NOMO-1 (cell line): ENCODE results near the gene ELSPBP1.
"Not testable (repeated sequence)": the region's sequence is repeated elsewhere in the genome, so short reads cannot be mapped to it uniquely, and the experiment has no call there.

Experiments
- DNase-seq, 2 experiments: peaks; one replicate each; lab custom pipeline; 2025; ENCODE audit not compliant: unreplicated experiment in 2 of 2; lab: John Stamatoyannopoulos, UW

The ELSPBP1 gene

DNA sequence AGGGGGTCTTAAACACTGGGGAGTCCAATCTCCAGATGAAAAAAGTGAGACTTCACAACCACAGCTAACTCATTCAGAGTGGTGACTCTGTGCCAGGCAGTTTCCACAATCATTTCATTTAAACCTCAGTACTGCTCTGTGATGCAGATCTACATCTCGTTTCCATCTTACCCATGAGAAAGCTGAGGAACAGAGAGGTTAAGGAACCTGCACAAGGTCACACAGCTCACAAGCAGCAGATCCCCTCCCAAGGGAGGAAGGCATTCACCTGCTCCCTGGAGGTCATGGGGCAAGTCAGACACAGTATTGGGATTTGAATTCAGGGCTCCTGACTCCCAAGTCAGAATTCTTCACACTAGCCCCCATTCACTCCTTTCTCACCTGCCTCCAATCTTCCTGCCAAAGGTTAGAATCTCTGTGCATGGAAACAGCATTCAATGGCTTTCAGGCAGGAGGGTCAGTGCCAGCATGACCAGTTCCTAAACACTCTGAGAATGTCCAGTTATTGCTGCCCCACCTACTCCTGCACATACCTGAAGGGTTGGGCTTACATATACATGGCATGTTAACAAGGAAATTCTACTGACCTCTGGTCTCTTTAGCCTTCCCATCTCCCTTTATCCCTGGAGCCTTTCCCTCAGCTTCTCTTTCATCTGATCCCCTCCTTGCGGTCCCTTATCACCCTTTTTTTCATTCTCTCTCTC lies 47.6 kb downstream of the ELSPBP1 start:
- DNase-seq, result no peak

DNA sequence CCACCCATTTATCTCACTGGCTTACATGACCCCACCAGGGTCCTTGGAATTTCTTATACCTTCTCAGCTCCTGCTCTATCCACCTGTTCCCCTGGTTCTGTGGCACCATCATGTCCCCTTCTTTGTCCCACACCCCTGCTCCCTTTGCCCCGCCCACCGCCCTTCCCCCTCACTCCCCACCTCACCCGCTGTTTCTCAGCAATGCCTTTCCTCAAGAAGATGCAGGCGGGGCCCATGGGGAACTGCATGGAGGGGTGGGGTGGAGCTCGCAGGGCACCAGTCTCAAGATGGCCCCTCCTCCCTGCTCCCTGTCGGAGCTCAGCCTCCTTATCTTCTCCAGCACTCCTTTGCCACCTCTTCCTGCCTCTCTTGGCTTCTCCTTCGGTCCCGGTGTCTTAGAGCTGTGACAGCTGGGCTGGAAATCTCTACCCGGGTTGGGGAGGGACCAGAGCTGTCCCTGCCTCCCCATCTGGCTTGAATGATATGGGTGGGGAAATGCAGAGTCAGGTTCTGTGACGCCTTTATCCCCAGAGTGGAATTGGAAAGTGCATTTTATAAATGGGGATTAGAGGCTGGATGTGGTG lies 49.3 kb downstream of the ELSPBP1 start, which contains the start of gene CABP5:
Gene CABP5, minus strand, starts transcription at position 405 of the 584 bp plus-strand sequence. Its CDS starts 157 bp downstream, at position 248.
- DNase-seq, result no peak

DNA sequence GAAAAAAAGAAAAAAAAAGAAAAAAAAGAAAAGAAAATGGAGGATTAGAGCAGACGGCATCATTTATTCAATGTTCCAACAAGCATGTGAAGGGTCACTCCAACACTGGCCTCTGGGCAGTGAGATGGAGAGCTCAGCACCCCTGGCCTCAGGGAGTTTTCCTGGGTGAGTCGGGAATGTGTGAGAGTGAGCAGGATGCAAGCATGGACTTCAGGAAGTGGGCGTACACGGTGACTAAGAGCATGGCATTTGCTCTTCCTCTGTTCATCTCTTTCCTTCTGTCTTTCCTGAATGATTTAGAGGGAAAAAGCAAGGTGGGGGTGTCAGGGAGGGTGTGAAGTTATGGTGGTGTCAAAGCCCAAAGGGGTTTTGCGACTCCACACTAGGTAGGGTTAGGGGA lies 50.1 kb downstream of the ELSPBP1 start:
- DNase-seq, result no peak

DNA sequence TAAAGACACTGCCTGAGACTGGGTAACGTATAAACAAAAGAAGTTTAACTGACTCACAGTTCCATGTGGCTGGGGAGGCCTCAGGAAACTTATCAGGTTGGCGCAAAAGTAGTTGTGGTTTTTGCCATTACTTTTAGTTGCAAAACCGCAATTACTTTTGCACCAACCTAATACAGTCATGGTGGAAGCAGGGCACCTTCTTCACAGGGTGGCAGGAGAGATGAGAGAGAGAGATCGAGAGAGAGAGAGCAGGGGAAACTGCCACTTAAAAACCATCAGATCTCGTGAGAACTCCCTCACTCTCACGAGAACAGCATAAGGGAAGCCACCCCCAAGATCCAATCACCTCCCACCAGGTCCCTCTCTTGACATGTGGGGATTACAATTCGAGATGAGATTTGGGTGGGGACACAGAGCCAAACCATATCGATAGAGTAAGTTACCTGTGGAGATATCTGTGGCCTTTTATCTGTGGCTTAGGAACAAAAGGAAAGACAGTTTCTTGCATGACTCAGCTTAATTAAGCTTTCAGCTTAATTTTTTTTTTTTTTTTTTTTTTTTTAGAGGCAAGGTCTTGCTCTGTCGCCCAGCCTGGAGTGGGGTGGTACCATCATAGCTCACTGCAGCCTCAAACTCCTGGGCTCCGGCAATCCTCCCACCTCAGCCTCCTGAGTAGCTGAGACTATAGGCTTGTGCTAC lies 57.1 kb downstream of the ELSPBP1 start:
- DNase-seq, result no peak

DNA sequence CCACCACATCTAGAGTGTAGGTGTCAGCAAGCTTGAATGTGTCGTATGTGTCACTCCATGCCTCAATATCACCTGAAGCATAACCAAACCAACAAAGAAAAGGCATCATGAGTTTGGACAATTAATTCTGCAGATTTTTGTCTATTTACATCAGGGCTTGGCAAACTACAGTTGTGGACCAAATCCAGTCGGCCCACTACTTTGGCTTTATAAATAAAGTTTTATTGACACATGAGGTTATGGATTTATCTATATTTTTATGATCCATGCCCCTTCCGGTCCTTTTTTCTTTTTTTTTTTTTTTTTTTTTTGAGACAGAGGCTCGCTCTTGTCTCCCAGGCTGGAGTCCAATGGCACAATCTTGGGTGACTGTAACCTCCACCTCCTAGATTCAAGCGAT lies 58.6 kb downstream of the ELSPBP1 start:
- DNase-seq, result no peak

DNA sequence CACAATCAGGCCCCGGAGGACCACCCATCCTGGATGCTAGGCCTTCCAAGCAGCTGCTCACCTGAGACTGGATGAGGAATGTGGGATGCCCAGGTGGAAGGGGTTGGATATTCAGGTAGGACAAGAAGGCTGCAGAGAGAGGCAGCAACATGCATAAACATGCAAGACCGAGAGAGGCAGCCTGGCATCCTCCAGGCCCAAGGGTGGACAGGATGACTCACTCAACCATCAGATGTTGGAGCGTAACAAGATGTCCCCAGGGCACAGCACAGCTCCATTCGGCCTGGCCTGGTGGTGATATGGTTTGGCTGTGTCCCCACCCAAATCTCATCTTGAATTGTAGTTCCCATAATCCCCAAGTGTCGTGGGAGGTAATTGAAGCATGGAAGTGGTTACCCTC lies 59.4 kb downstream of the ELSPBP1 start:
- no peak for DNase-seq

DNA sequence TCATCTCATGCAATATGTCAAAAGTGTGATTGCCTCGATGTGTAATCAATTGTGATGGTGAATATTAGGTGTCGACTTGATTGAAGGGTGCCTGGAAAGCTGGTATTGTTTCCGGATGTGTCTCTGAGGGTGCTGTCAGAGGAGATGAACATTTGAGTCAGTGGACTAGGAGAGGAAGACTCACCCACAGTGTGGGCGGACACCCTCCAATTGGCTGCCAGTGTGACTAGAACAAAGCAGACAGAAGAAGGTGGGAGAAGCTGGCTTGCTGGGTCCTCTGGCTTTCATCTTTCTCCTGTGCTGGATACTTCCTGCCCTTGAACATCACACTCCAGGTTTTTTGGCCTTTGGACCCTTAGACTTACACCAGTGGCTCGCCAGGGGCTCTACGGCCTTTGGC lies 64.9 kb downstream of the ELSPBP1 start:
- DNase-seq, result no peak

DNA sequence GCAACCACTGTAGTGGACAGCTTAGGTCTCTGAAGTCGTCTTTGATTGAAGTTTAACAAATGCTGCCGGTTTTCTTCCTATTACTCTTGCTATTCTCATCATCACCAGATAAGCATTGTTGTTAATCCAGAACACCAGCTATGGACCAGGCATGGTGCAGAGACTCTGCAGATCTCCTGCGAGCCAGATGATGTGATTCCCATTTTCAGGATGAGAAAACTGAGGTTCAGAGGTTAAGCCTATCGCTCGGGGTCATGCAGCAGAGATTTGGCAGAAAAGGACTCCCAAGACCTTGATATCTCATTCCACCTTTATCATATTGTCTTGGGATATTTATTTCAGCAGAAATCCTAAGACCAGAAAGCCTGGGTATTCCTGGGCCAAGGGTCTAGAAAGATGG lies 65.9 kb downstream of the ELSPBP1 start:
- DNase-seq, result no peak

DNA sequence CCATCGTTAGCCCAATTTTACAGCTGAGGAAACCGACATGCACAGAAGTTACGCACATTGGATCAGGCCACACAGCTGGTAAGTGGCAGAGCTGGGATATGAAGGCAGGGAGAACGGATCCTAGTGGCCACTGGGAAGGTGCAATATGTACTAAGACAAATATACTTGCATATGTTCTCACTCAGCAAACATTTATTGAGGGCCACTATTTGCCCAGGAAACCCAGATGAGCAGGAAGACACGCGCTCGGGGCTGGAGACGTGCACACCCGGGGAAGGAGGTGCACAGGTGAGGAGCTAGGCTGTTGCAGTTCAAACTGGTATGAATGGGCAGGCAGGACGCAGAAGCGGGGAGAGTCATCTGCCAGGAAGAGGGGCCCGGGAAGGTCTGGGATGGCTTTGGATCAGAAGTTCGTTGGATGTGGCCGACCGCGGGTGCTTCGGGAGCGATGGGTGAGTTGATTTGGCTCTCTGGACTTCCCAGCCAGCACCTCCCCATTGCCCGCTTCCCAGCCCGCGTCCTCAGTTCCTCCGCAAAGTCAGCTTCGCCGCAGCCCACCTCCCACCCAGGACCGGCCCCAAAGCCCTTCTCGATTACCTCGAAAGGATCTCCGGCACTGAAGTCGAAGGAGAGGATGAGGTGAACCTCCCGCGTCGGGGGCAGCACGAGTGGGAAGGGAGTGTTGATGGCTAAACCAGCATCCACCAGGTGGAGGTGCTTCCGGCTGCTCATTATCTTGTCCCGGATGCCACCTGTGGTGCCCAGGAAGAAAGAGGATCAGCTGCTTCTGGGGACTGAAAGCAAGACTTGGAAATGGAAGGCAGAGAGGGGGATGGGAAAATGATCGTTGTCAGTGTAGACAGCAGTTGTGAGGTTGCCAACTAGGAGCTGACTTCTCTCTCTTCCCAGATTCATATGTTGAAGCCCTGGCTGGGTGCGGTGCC lies 67.2 kb downstream of the ELSPBP1 start:
- DNase-seq, result no peak

DNA sequence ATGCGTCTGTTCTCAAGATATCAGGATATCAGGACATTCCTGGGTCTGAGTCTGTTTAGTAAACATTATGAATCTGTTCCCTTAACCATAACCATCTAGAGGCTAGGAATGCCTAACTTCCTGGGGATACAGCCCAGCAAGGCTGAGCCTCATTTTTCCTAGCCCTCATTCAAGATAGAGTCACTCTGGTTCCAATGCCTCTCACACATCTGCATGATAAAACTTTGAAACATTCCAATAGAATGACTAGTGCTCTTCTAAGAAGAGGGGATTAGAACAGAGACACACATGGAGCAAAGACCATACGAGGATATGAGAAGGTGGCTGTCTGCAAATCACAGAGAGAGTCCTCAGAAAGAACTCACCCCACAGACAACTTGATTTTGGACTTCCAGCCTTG lies 70.1 kb downstream of the ELSPBP1 start:
- DNase-seq, result no peak

DNA sequence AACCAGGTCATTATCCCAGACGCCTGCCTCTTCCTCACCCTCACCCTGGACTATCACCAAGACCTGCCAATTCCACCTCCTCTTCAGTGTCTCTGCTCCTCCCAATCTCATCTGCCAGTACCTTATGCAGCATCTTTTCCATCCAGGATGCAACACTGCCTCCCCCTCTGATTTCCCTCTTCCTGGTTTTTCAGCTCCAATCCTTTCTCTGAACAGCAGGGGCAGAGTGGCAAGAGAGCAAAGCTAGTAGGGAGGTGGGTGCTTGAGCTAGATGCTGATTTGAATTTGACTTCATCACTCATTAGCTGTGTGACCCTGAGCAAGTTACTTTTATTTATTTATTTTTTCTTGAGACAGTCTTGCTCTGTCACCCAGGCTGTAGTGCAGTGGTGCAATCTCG lies 75.0 kb downstream of the ELSPBP1 start:
- DNase-seq, result no peak

DNA sequence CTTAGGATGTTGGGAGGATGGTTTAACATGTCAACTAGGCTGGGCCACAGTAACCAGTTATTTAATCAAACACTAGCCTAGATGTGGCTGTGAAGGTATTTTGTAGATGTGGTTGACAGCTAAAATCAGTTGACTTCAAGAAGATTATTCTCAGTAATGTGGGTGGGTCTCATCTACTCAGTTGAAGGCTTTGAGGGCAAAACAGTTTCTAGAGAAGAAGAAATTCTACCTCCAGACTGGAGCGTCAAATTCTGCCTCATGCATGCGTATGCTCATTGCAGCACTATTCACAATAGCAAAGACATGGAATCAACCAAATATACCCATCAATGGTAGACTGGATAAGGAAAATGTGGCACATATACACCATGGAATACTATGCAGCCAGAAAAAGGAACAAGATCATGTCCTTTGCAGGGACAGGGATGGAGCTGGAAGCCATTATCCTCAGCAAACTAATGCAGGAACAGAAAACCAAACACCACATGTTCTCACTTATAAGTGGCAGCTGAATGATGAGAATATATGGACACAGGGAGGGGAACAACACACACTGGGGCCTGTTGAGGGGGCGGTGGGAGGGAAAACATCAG lies 75.8 kb downstream of the ELSPBP1 start:
- DNase-seq, result not testable (repeated sequence)
